ENCODE measurements around the gene TKT.

TKT gene

DNA sequence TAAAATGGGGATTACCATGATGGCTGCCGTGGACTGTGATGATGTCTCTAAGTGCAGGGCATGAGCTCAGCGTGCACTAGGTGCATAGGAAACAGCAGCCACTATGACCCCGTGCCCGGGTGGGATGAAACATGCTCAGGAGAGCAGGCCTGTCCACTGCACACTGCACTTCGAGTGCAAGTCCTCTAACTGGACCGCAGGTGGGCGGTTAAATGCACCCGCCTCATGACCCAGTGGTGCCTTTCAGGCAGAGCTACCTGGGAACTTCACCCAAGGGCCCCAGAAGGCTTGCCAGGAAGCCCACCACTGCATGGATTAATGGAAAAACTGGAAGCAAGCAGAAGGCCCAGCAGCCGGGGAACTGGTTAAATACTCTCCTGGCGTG lies 60.8 kb downstream of the TKT start:
- no peak for DNase-seq

DNA sequence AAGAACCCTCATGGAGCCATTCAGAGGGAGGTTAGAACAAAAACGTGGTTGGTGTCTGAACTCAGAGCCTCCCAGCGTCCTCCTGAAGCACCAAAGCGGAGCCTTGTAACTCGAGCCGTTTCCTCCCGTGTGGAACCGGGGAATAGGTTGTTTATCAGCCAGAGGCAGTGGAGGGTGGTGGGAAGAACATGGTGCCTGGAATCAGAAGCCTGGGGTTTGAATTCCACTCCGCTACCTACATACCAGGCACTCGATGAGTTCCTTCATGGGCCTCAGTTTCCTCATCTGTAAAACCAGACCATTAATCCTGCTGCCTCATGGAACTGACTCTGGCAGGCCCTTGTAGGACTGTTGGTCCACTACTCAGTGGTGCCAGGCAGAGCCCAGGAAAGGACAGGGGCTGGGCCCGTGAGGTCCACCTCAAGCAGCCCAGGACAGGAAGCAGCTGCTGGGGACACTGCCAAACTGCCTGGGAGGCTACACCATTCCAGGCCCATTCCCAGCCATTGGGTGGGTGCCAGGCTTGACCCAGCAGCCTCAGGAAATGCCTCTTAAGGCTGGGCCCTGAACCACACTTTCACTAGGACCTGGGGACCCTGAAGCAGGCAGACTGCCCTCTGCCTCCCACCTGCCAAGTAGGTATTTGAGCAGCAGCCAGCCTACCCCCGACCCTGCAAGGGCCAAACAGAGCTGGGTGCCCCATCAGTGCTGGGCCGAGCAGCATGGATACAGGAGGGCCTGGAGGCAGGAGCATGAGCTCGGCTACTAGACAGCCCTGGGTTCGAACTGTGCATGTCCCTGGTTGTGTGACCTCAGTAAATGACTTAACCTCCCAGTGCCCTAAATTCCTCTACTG lies 61.4 kb downstream of the TKT start:
- no peak for DNase-seq

- DNase-seq: no peak
Measured at GRCh38 chr3:53193466-53194209, 62.2 kb downstream of the TKT start.

DNA sequence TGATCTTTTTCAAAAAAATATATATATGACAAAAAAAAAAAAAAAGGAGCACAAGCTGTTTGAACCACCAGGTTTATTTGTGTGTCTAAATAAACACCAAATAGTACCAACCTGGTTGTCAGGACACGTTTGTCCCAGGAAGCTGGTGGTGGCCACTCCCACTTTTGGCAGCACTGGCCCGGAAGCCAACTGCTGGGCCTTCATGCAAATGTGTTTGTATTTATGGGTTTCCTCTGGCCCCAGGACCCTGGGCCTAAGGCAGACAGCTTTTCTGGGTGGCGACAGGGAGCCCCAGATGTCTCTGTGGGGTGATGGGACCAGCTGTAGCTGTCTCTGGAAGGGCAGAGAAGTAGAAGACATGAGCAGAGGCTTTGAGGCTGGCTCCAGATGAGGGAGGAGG lies 63.2 kb downstream of the TKT start:
- no peak for DNase-seq

DNA sequence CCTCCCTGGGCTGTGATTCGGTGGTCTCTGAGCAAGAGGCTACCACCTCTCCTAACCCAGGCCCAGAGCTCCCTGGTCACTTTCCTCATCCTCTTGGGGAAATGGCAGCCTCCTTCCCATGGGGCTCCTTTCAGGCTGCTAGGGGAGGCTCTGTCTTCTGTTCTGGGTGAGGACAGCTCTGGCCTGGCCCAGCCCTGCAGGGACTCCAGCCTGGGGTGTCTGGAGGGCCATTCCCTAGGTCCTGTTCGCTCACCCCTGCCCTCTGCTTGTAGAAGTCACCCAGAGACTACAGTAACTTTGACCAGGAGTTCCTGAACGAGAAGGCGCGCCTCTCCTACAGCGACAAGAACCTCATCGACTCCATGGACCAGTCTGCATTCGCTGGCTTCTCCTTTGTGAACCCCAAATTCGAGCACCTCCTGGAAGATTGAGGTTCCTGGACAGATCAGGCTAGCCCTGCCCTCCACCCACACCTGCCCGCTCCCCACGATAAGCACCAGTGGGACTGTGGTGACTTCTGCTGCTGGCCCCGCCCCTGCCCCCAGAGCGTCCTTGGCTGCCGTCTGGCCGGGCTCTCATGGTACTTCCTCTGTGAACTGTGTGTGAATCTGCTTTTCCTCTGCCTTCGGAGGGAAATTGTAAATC lies 63.9 kb downstream of the TKT start:
- no peak for DNase-seq

DNA sequence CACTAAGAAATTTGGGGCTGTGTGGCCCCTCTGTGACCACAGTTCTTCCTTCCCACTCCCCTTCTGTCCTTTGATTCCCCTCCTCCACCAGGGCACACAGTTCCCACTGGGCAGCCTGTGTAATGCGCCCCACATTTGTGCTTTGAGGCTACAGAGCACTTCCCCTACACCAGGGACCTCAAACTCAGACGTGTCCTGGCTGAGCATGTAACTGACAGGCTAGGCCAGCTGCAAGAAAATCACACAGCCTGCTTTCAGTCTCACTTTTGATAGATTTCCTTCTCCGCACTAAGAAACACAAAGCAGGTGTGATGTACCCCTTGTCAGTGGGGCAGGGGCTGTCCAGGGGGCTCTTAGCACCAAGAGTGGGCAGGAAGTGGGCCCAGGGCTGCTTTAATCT lies 65.2 kb downstream of the TKT start:
- no peak for DNase-seq

DNA sequence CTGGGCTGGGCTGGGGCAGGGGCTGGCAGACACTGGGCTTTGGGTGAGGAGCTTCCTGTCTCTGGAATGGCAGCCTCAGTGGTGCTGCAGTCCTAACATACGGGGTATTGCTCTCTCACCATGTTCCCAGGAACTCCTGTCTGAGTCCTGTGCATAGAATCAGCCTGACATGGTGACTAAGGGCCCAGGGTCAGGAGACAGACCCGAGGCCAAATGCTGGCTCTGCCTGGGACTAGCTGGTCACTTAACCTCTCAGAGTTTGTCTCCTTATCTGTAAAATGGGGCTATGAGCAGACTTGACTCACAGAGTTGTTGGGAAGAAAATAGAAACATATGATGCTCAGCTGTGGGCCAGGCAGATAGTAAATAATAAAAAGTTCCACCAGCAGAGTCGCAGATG lies 66.5 kb downstream of the TKT start:
- no peak for DNase-seq

DNA sequence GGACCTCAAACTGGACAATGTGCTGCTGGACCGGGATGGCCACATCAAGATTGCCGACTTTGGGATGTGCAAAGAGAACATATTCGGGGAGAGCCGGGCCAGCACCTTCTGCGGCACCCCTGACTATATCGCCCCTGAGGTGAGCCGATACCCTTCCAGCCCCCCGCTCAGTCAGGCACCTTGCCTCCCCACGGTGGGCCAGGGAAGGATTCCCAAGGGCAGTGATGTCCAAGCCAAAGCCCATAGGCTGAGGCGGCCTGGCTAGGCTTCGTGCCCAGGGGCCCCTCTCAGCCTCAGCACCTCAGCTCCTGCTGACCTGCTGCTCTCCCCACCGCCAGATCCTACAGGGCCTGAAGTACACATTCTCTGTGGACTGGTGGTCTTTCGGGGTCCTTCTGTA lies 67.1 kb downstream of the TKT start:
- DNase-seq: no peak

DNA sequence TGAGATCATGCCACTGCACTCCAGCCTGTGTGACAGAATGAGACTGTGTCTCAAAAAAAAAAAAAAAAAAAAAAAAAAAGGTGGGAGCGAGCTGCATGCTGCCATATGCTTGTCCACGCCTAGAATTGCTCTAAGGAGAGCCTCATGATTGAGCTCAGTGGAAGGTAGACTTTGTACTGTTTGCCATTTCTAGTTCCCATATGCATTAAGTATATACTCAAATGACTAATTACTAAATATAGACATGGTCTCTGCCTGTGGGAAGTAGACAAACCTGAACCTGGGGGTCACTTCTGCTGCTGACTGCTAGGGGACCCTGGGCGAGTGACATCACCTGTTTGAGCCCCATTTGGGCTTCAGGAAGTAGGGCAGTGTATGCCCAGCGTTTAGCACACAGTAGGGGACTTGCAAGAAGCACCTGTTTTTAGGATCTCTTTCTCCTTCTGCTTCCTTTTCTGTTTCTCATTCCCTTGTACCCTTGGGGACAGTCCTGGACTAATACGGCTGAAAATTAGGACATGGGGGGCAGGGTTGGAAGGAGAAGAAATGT lies 67.6 kb downstream of the TKT start:
- no peak for DNase-seq

GRCh38 chr3:53187430-53187829 lies 68.4 kb downstream of the TKT start:
- DNase-seq: no peak

- DNase-seq: no peak
Measured at GRCh38 chr3:53186726-53187125, 69.1 kb downstream of the TKT start.

DNA sequence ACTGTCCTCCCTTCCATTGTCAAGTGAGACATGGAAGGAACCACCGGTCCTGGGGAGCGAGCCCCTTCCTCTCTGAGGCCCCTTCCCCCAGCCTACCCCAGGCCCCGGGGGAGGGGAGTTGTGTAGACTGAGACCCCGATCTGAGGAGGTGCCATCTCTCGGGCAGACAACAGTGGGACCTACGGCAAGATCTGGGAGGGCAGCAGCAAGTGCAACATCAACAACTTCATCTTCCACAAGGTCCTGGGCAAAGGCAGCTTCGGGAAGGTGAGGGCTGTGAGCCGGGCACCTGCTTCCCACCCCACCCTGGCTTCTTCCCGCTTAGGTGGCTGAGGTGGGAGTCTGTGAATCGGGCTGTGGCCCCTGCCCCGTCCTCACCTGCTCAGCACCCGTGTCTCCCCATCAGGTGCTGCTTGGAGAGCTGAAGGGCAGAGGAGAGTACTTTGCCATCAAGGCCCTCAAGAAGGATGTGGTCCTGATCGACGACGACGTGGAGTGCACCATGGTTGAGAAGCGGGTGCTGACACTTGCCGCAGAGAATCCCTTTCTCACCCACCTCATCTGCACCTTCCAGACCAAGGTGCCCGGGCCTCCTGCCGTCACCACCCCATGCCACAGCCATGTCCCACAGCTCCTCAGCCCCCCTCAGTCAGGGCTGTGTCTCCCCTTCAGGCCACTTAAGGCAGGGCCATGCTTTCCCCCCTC lies 69.9 kb downstream of the TKT start:
- DNase-seq: no peak

DNA sequence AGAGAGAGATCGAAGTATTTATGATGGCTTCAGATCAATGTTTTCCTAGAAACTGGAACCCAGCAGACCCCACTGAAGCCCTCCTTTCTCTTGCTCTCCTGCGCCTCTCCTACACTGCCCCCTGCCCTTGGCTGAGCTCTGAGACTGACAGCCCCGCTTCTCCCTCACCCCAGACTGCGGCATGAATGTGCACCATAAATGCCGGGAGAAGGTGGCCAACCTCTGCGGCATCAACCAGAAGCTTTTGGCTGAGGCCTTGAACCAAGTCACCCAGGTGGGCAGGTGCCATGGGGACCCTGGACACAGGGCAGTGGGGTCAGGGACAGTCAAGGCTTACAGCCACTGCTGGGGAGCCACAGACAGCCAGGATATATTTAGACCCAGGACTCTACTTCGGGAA lies 71.1 kb downstream of the TKT start:
- no peak for DNase-seq

DNA sequence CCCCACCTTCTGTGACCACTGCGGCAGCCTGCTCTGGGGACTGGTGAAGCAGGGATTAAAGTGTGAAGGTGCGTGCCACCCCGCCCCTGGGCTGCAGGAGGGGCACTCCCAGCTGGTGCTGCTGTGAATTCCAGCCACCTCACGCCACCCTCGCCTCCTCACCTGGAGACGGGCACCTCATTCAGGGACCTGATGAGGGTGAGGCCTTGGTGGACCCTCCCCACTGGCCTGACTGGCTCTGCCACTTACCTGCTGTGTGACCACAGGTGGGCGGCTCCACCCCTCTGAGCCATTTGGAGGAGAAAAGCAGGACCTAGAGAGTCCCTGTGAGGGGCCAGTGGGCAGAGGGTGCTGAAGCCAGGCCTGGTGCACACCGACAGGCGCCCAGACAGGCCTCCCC lies 72.3 kb downstream of the TKT start:
- DNase-seq: no peak

DNA sequence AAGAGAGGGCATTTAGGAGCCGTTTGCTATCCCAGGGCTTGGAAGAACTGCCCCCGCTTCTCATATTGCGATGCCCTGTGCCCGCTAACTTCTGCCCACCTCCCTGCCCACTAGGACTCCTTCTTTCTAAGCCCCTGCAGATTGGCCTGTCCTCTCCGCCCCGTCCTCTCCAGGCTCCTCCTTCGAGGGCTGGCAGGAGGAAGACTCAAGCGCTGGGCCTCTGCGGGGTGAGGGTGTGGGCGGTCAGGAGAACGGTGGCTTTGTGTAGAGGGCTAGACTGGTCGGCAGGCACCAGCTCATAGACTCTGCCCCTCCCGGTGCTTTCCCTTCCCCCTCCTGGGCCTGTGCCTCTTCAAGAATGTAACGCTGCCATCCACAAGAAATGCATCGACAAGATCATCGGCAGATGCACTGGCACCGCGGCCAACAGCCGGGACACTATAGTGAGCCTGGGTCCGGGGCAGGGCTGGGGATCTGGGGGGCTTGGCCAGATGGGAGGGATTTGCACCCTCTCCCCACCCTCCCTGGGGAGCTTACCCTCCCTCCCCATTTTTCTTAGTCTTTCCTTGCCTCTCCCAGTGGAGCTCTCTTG lies 73.0 kb downstream of the TKT start:
- no peak for DNase-seq

GRCh38 chr3:53181528-53181927 lies 74.3 kb downstream of the TKT start:
- no peak for DNase-seq

DNA sequence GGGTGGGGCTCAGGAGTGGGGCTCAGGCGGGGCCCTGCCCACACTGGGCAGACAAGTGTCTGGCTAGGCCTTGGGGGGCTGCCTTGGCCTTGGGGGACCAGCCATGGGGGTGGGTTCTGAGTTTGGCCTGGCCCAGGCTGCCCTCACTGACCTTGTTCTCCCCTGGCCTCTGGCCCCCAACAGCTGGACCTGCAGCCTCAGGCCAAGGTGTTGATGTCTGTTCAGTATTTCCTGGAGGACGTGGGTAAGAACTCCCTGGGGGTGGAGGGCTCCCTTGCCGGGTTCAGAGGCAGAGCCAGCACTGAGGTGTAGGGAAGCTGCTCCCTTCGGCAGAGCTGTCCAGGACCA lies 74.8 kb downstream of the TKT start:
- no peak for DNase-seq

DNA sequence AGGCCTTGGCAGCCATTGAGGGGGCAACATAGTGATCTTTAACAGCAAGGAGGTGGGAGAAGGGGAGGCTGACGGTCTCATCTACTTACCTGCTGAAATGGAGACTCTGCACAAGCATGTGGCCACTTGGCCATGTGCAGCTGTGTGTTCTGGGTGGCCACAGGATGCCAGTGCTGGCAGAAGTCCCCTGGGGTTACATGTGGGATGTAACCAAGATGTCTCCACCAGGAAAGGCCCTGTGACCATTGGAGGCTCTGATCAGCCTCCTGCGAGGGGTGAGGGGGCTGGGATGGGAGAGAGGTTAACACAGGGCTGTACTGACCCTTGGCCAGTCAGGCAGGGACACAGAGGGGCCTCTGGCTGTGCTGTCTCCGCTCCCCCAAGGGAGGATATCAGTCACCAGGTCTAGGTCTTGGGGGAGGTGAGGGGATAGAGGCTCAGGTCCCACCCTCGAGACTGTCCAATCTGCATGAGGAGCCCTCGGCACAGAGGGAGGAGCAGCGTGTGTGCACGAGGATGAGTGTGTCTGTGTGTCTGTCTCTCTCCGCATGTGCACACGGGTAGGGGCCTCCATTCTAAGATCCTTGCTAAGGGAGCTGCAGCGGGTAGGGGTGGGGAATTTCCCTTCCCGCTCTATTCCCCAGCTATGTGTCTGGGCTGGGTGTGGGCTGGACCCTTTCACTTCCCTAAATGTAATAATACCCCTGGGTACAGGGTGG lies 75.4 kb downstream of the TKT start:
- DNase-seq: no peak

GRCh38 chr3:53179580-53179979 lies 76.2 kb downstream of the TKT start:
- no peak for DNase-seq

GRCh38 chr3:53178246-53178645 lies 77.6 kb downstream of the TKT start:
- DNase-seq: no peak

GRCh38 chr3:53175613-53176540 lies 79.9 kb downstream of the TKT start:
- no peak for DNase-seq

Data from stimulated activated CD4-positive, alpha-beta T cell treated with anti-CD3 and anti-CD28 coated beads, Interleukin-4, amount 100 ng/mL, for 4 hours (primary cell).